H1 (cell line): Measurements from ENCODE around the gene HIPK2. TPM values are rescaled to one million over a fixed set of nuclear protein-coding genes. Genes with fewer than 3 reads are reported as not detected.

Source experiments
- CTCF ChIA-PET: fragments of 300-600 bp; sonication (Branson Sonifier 250); formaldehyde crosslinking; loops from one replicate; lab custom pipeline; 2021; ENCODE audit not compliant: partially characterized antibody; lab: Charles Lee
- POLR2A ChIA-PET: fragments of 300-600 bp; sonication (Branson Sonifier 250); formaldehyde crosslinking; loops from one replicate; lab custom pipeline; 2021; ENCODE audit warnings: inconsistent platforms; ENCODE audit not compliant: partially characterized antibody; lab: Charles Lee
- DNase-seq, 2 experiments: peaks; one replicate each; pipeline versions ENCODE4 v3.0.0 to v3.0.0-alpha.2; 2010 to 2022; ENCODE audit warnings: low spot score in 2 of 2, low read depth in 1 of 2, mixed read lengths in 1 of 2
- FAIRE-seq: peaks from 2 replicates; lab custom pipeline; 2011; peaks lifted over from hg19 to GRCh38; lab: Jason Lieb, UNC
- H2AFZ ChIP-seq: 2 replicates; pipeline ENCODE4 v1.8.1; 2012; ENCODE audit warnings: low read length, inconsistent platforms
- H2AK5ac ChIP-seq: 2 replicates; pipeline ENCODE4 v1.6.1; 2013; ENCODE audit warnings: low read depth, low read length
- H2BK120ac ChIP-seq: replicated peaks from 2 replicates; pipeline ENCODE3; 2013; ENCODE audit warnings: low read depth, low read length, inconsistent platforms
- H2BK12ac ChIP-seq: 2 replicates; pipeline ENCODE4 v1.6.1; 2013; ENCODE audit warnings: low read depth, low read length
- H2BK15ac ChIP-seq: 2 replicates; pipeline ENCODE4 v1.6.1; 2013; ENCODE audit warnings: low read length
- H2BK20ac ChIP-seq: 2 replicates; pipeline ENCODE4 v1.6.1; 2013; ENCODE audit warnings: low read length
- H2BK5ac ChIP-seq: 2 replicates; pipeline ENCODE4 v1.6.1; 2013; ENCODE audit warnings: low read depth, low read length
- H3K14ac ChIP-seq: 2 replicates; pipeline ENCODE4 v1.6.1; 2013; ENCODE audit warnings: inconsistent platforms; ENCODE audit not compliant: insufficient read length
- H3K18ac ChIP-seq: 2 replicates; pipeline ENCODE4 v1.6.1; 2013; ENCODE audit warnings: low read length; ENCODE audit errors: extremely low read depth
- H3K23ac ChIP-seq: 2 replicates; pipeline ENCODE4 v1.6.1; 2013; ENCODE audit warnings: inconsistent platforms; ENCODE audit not compliant: insufficient read length
- H3K23me2 ChIP-seq: 2 replicates; pipeline ENCODE4 v1.6.1; 2013; ENCODE audit warnings: low read depth, low read length
- H3K27ac ChIP-seq: 2 replicates; pipeline ENCODE4 v1.6.1; 2011; ENCODE audit warnings: low read depth, low read length, inconsistent platforms
- H3K27me3 ChIP-seq, 4 experiments: replicated peaks in 1 of 4; 1 replicate in 1 of 4; 2 replicates in 3 of 4; pipeline versions ENCODE4 v1.6.1 to v1.8.1; 2011 to 2013; ENCODE audit warnings: low read length in 3 of 4, mild to moderate bottlenecking in 3 of 4, inconsistent platforms in 2 of 4, mixed read lengths in 2 of 4, moderate library complexity in 1 of 4; ENCODE audit not compliant: control insufficient read depth in 3 of 4, insufficient read depth in 3 of 4; ENCODE audit errors: extremely low read depth in 1 of 4
- H3K36me3 ChIP-seq, 4 experiments: 2 replicates each; pipeline versions ENCODE4 v1.6.1 to v1.8.1; 2011 to 2013; ENCODE audit warnings: mild to moderate bottlenecking in 4 of 4, low read length in 3 of 4, moderate library complexity in 2 of 4, control low read depth in 1 of 4, inconsistent platforms in 1 of 4; ENCODE audit not compliant: insufficient read depth in 4 of 4, control insufficient read depth in 2 of 4
- H3K4ac ChIP-seq: replicated peaks from 2 replicates; pipeline ENCODE3; 2013; ENCODE audit warnings: low read length, low read depth, mixed read lengths, inconsistent platforms; ENCODE audit not compliant: insufficient read length
- H3K4me1 ChIP-seq, 4 experiments: replicated peaks in 1 of 4; 1 replicate in 1 of 4; 2 replicates in 3 of 4; pipeline versions ENCODE4 v1.6.1 to v1.8.1; 2011 to 2013; ENCODE audit warnings: low read length in 3 of 4, inconsistent platforms in 2 of 4, mixed read lengths in 1 of 4; ENCODE audit not compliant: insufficient read depth in 4 of 4, control insufficient read depth in 3 of 4
- H3K4me2 ChIP-seq, 2 experiments: 2 replicates each; pipeline versions ENCODE4 v1.6.1 to v1.8.1; 2011 to 2013; ENCODE audit warnings: low read depth in 2 of 2, low read length in 2 of 2, control low read depth in 1 of 2, inconsistent platforms in 1 of 2, mild to moderate bottlenecking in 1 of 2; ENCODE audit not compliant: insufficient read depth in 1 of 2
- H3K4me3 ChIP-seq, 4 experiments: fragments of 200-600, 300-600 bp in 1 of 4; sonication (generic), shearing (Covaris generic), sonication (Bioruptor Twin) in 1 of 4; 2 replicates each; pipeline versions ENCODE4 v1.5.1 to v1.8.1; 2011 to 2016; ENCODE audit warnings: low read length in 4 of 4, low read depth in 3 of 4, control low read depth in 2 of 4, inconsistent platforms in 2 of 4, mild to moderate bottlenecking in 2 of 4, mixed read lengths in 1 of 4, moderate library complexity in 1 of 4; ENCODE audit not compliant: insufficient read depth in 2 of 4; ENCODE audit errors: extremely low read depth in 1 of 4
- H3K56ac ChIP-seq: replicated peaks from 2 replicates; pipeline ENCODE3; 2013; ENCODE audit warnings: low read depth, mild to moderate bottlenecking, mixed read lengths, low read length, inconsistent platforms; ENCODE audit not compliant: insufficient read length
- H3K79me1 ChIP-seq: 2 replicates; pipeline ENCODE4 v1.6.1; 2013; ENCODE audit warnings: low read depth, low read length, control low read depth
- H3K79me2 ChIP-seq, 2 experiments: 2 replicates each; pipeline versions ENCODE4 v1.6.1 to v1.8.1; 2012 to 2013; ENCODE audit warnings: low read length in 2 of 2, mild to moderate bottlenecking in 2 of 2, inconsistent platforms in 1 of 2; ENCODE audit not compliant: insufficient read depth in 2 of 2, control insufficient read depth in 1 of 2
- H3K9ac ChIP-seq, 4 experiments: replicated peaks in 1 of 4; 1 replicate in 1 of 4; 2 replicates in 3 of 4; pipeline versions ENCODE4 v1.6.1 to v1.8.1; 2011 to 2013; ENCODE audit warnings: low read depth in 3 of 4, low read length in 3 of 4, control low read depth in 2 of 4, mild to moderate bottlenecking in 2 of 4, moderate library complexity in 2 of 4, inconsistent platforms in 1 of 4; ENCODE audit errors: extremely low read depth in 1 of 4
- H3K9me3 ChIP-seq, 2 experiments: 2 replicates each; pipeline versions ENCODE4 v1.6.1 to v1.8.1; 2012 to 2013; ENCODE audit warnings: mild to moderate bottlenecking in 2 of 2, moderate library complexity in 2 of 2, control low read depth in 1 of 2, inconsistent platforms in 1 of 2, low read depth in 1 of 2, low read length in 1 of 2, mixed read lengths in 1 of 2; ENCODE audit not compliant: insufficient read depth in 2 of 2
- H4K20me1 ChIP-seq, 2 experiments: replicated peaks in 1 of 2; 2 replicates each; pipeline versions ENCODE3 to v1.8.1; 2011 to 2013; ENCODE audit warnings: inconsistent platforms in 2 of 2, low read length in 2 of 2, mild to moderate bottlenecking in 1 of 2; ENCODE audit not compliant: insufficient read depth in 2 of 2, control insufficient read depth in 1 of 2
- H4K5ac ChIP-seq: 2 replicates; pipeline ENCODE4 v1.6.1; 2013; ENCODE audit warnings: low read length, low read depth, mixed read lengths, inconsistent platforms; ENCODE audit not compliant: insufficient read length
- H4K8ac ChIP-seq: 2 replicates; pipeline ENCODE4 v1.8.0; 2013; ENCODE audit warnings: mild to moderate bottlenecking, moderate library complexity, low read length, inconsistent platforms; ENCODE audit not compliant: insufficient read depth; ENCODE audit errors: extremely low read depth
- H4K91ac ChIP-seq: replicated peaks from 2 replicates; pipeline ENCODE3; 2013; ENCODE audit warnings: low read length, mixed read lengths, inconsistent platforms; ENCODE audit not compliant: insufficient read length
- CHD1 ChIP-seq: IDR thresholded peaks from 2 replicates; pipeline ENCODE4 v1.6.1; 2012; ENCODE audit warnings: low read depth, low read length, improper control_type of control experiment
- CTBP2 ChIP-seq: IDR thresholded peaks from 2 replicates; pipeline ENCODE4 v1.7.0; 2011; ENCODE audit warnings: borderline replicate concordance, mild to moderate bottlenecking, moderate library complexity, mixed read lengths, low read length; ENCODE audit not compliant: insufficient read depth, insufficient read length
- EGR1 ChIP-seq: IDR thresholded peaks from 2 replicates; pipeline ENCODE4 v1.6.1; 2011; ENCODE audit warnings: low read depth, low read length, borderline replicate concordance
- EZH2 ChIP-seq: fragments of 200-600 bp; sonication (generic); IDR thresholded peaks from 2 replicates; pipeline ENCODE4 v1.7.1; 2012; ENCODE audit warnings: low read depth, mild to moderate bottlenecking, moderate library complexity, low read length, inconsistent platforms; ENCODE audit not compliant: severe bottlenecking
- FOSL1 ChIP-seq: IDR thresholded peaks from 2 replicates; pipeline ENCODE4 v1.6.1; 2011; ENCODE audit warnings: mild to moderate bottlenecking, low read depth, low read length, moderate library complexity; ENCODE audit not compliant: insufficient read depth
- GTF2F1 ChIP-seq: IDR thresholded peaks from 2 replicates; pipeline ENCODE4 v1.6.1; 2012; ENCODE audit warnings: low read depth, low read length, improper control_type of control experiment, borderline replicate concordance
- KDM4A ChIP-seq: IDR thresholded peaks from one replicate; pipeline ENCODE4 v1.7.1; 2012; ENCODE audit warnings: low read depth, mild to moderate bottlenecking, moderate library complexity, low read length, inconsistent platforms; ENCODE audit not compliant: severe bottlenecking
- KDM5A ChIP-seq: fragments of 200-600 bp; IDR thresholded peaks from 2 replicates; pipeline ENCODE4 v1.7.1; 2012; ENCODE audit warnings: mild to moderate bottlenecking, low read length, inconsistent platforms, mixed read lengths
- NANOG ChIP-seq: IDR thresholded peaks from 2 replicates; pipeline ENCODE4 v1.6.1; 2011; ENCODE audit warnings: low read length, low read depth, mild to moderate bottlenecking, inconsistent platforms; ENCODE audit not compliant: insufficient read depth, poor library complexity, severe bottlenecking
- TAF1 ChIP-seq: IDR thresholded peaks from 2 replicates; pipeline ENCODE4 v1.6.1; 2011; ENCODE audit warnings: mild to moderate bottlenecking, low read depth, low read length
- TBP ChIP-seq: IDR thresholded peaks from 2 replicates; pipeline ENCODE4 v1.6.1; 2011; ENCODE audit warnings: low read depth, low read length, improper control_type of control experiment
- WGBS, 2 experiments: shearing (Covaris generic) in 1 of 2; methylation state at CpG; one replicate each; pipeline versions ENCODE4 v1.1.6 to v1.1.7; 2013 to 2015; ENCODE audit warnings: low lambda C conversion rate in 2 of 2, mixed read lengths in 2 of 2, inconsistent platforms in 1 of 2, low coverage in 1 of 2, missing lambda C conversion rate in 1 of 2; ENCODE audit not compliant: insufficient replicate concordance in 2 of 2, insufficient coverage in 1 of 2, insufficient read length in 1 of 2; ENCODE audit errors: extremely low coverage in 1 of 2, missing lambda C conversion rate in 1 of 2; 5-methylcytosine and 5-hydroxymethylcytosine counted together
- polyA plus RNA-seq, 7 experiments: library from polyadenylated mRNA; depleted of rRNA in 3 of 7; stranded (reverse) in 5 of 7; unstranded in 2 of 7; fragments of >200 nt in 5 of 7; fragments of 200-250 nt in 2 of 7; gene quantifications; 1 replicate in 5 of 7; 2 replicates in 1 of 7; 4 replicates in 1 of 7; pipeline versions ENCODE4 v1.2.1 to v1.2.3, GENCODE V29; 2011 to 2013; ENCODE audit warnings: missing spikeins in 2 of 7, mixed read lengths in 2 of 7
- total RNA-seq: library from RNA; stranded (reverse); fragmentation: NEBNext Ultra II Directional; extraction: Animal tissue kit (Norgen Biotek cat#: 25700); gene quantifications from 2 replicates; pipeline ENCODE4 v1.2.1, GENCODE V29; 2021
- TF ChIP-seq, protein P1 (sequence below): IDR thresholded peaks from 2 replicates; pipeline ENCODE4 v1.6.1; 2012; ENCODE audit warnings: inconsistent platforms
- TF ChIP-seq, protein P2 (sequence below): IDR thresholded peaks from 2 replicates; pipeline ENCODE4 v1.6.1; 2012; ENCODE audit warnings: inconsistent platforms

HIPK2 gene
- total and polyA plus RNA-seq, 2 of the 8 experiments (the other 6 are each of a cell fraction or from before 2014, with no cell fraction given): 8.3 to 24.3 TPM

DNA sequence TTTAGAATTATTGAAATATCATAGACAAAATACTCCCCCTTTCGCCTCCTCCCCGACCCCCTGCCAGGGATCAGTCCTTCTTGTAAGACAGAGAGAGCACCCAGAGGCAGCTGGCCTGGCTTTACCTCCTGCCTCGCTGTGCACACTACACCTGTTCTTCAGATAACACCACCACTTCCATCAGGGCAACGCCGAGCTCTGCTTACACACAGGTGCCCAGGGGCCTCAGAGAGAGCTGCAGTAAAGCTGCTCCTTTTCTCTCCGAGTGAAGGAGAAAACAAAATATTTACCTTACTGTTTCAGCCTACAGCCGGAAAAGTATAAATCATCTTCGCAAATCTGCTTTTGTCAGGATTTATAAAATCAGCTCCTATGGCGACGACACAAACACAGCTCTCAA, 80.7 kb downstream of the HIPK2 start:
- Histone ChIP-seq H2AFZ (no peak overlapping the region), H3K36me3 (no peaks in the 10 kb centered on the region), H3K4me1 (peaks cover 0 to 14% (median 6%) of the 10 kb centered on the region in 4 experiments; a peak in 6 of 7 replicates), H3K9me3 (no peaks in the 10 kb centered on the region), H2BK120ac (no peak overlapping the region), H3K14ac (no peak overlapping the region), H4K8ac (no peak overlapping the region), H3K27me3 (no peaks in the 10 kb centered on the region), H3K9ac (no peak overlapping the region), H4K5ac (no peak overlapping the region), H3K23ac (no peak overlapping the region), H4K20me1 (no peaks in the 10 kb centered on the region), H3K18ac (no peak overlapping the region), H3K4me2 (no peak overlapping the region), H3K4ac (no peak overlapping the region), H3K79me1 (no peaks in the 10 kb centered on the region; the same call in 1 of the 2 replicates), H4K91ac (no peak overlapping the region), H2BK15ac (no peak overlapping the region), H2BK5ac (no peak overlapping the region), H2BK12ac (no peak overlapping the region), H3K23me2 (no peaks in the 10 kb centered on the region), H3K27ac (no peak overlapping the region), H3K56ac (no peak overlapping the region), H3K4me3 (no peak overlapping the region), H3K79me2 (no peaks in the 10 kb centered on the region), H2BK20ac (no peak overlapping the region), H2AK5ac (no peak overlapping the region)
- ChIA-PET CTCF (interaction anchor here (1.2 kb wide), 2 partner anchors 51 to 306 kb away, joined by 3 read pairs; no protein-coding TSS in a partner anchor), POLR2A (interaction anchor here (0.6 kb wide), 2 partner anchors 86 to 110 kb away, joined by 4 to 5 read pairs; no protein-coding TSS in a partner anchor)
- WGBS, 2 experiments: 93% methylated on average over 10 of the region's 10 CpGs; no CpG with 5 or more reads in 1 of the 2 experiments
- FAIRE-seq (no peak), DNase-seq (no peak)
- no peak for TF ChIP-seq EGR1
- TF ChIP-seq KDM5A: no peak
- TF ChIP-seq GTF2F1: no peak
- no peak for TF ChIP-seq NANOG
- TF ChIP-seq, protein P1, sequence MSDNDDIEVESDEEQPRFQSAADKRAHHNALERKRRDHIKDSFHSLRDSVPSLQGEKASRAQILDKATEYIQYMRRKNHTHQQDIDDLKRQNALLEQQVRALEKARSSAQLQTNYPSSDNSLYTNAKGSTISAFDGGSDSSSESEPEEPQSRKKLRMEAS: no peak
- no peak for TF ChIP-seq EZH2
- TF ChIP-seq CTBP2: no peak
- TF ChIP-seq, protein P2, sequence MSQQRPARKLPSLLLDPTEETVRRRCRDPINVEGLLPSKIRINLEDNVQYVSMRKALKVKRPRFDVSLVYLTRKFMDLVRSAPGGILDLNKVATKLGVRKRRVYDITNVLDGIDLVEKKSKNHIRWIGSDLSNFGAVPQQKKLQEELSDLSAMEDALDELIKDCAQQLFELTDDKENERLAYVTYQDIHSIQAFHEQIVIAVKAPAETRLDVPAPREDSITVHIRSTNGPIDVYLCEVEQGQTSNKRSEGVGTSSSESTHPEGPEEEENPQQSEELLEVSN: no peak
- TF ChIP-seq TBP: no peak
- no peak for TF ChIP-seq CHD1
- no peak for TF ChIP-seq FOSL1
- no peak for TF ChIP-seq KDM4A
- TF ChIP-seq TAF1: no peak
